Naive thymus-derived CD8-positive, alpha-beta T cell (primary cell): ENCODE results near the gene PRRT1B. TPM values are rescaled to one million over a fixed set of nuclear protein-coding genes. Genes with fewer than 3 reads are reported as not detected.

ENCODE experiments used
- ATAC-seq, 2 donors: fragments of 150-1000 bp; cut with Tn5 transposase in 1 of 2; sonication (Bioruptor Pico), chemical (Tn5 transposase) in 1 of 2; 1 replicate in 1 of 2; 2 replicates in 1 of 2; pipeline ENCODE4 v1.10.0; 2021; ENCODE audit warnings: mild to moderate bottlenecking in 2 of 2, moderate library complexity in 2 of 2
- POLR2A ChIA-PET: fragments of 350-600 bp; sonication (Branson Sonifier 250); formaldehyde crosslinking; loops from one replicate; lab custom pipeline; 2021; ENCODE audit warnings: antibody characterized with exemption; lab: Charles Lee
- DNase-seq, 10 donors: peaks; one replicate each; pipeline versions ENCODE4 v3.0.0 to v3.0.0-alpha.2; 2020 to 2022
- H3K27ac Mint-ChIP-seq, 10 donors: one replicate each; pipeline ENCODE4 v1.8.0; 2020 to 2022; ENCODE audit warnings: mild to moderate bottlenecking in 10 of 10, mixed read lengths in 10 of 10, moderate library complexity in 4 of 10, inconsistent platforms in 1 of 10
- H3K27me3 Mint-ChIP-seq, 5 donors: one replicate each; pipeline ENCODE4 v1.8.0; 2021 to 2022; ENCODE audit warnings: mixed read lengths in 5 of 5
- H3K36me3 Mint-ChIP-seq, 3 donors: one replicate each; pipeline ENCODE4 v1.8.0; 2020 to 2022; ENCODE audit warnings: mixed read lengths in 3 of 3, mild to moderate bottlenecking in 2 of 3, inconsistent platforms in 1 of 3
- H3K4me1 Mint-ChIP-seq, 4 donors: one replicate each; pipeline ENCODE4 v1.8.0; 2021 to 2022; ENCODE audit warnings: mixed read lengths in 4 of 4
- H3K4me3 Mint-ChIP-seq, 10 donors: one replicate each; pipeline ENCODE4 v1.8.0; 2020 to 2022; ENCODE audit warnings: mild to moderate bottlenecking in 10 of 10, mixed read lengths in 10 of 10, moderate library complexity in 6 of 10, inconsistent platforms in 1 of 10
- H3K9me3 Mint-ChIP-seq, 9 donors: one replicate each; pipeline ENCODE4 v1.8.0; 2020 to 2022; ENCODE audit warnings: mixed read lengths in 9 of 9, mild to moderate bottlenecking in 3 of 9, inconsistent platforms in 1 of 9, moderate library complexity in 1 of 9
- polyA plus RNA-seq, 3 donors: library from polyadenylated mRNA; unstranded; fragments of 300-500 nt; fragmentation: Illumina TruSeq; gene quantifications; one replicate each; pipeline ENCODE4 v1.2.3, GENCODE V29; 2021
- total RNA-seq, 8 experiments: library from RNA in 2 of 8; stranded (reverse) in 2 of 8; gene quantifications; one replicate each; pipeline ENCODE4 v1.2.3 and lab custom pipeline; 2021 to 2026

PRRT1B gene
- total and polyA plus RNA-seq, 5 experiments from 2014 or later = not detected

GRCh38 chr9:131523451-131524435 is 21.6 kb upstream of the PRRT1B start:
- no peak for ATAC-seq

GRCh38 chr9:131524665-131525315 is 20.5 kb upstream of the PRRT1B start:
- no peak overlapping the region for H3K4me3 Mint-ChIP-seq
- no peaks in the 10 kb centered on the region for H3K27me3 Mint-ChIP-seq
- no peaks in the 10 kb centered on the region for H3K9me3 Mint-ChIP-seq
- H3K27ac Mint-ChIP-seq = peak overlapping the region in 4 of 10 donors; percentile 15 to 75 (median 53)
- POLR2A ChIA-PET = interaction anchor here (0.9 to 1.4 kb wide), 2 partner anchors 10 to 24 kb away, joined by 3 read pairs; no protein-coding TSS in a partner anchor
- ATAC-seq (no peak), DNase-seq (no peak)
- peaks cover 5 to 16% (median 6%) of the 10 kb centered on the region in 4 donors for H3K4me1 Mint-ChIP-seq
- peaks cover 0 to 79% (median 4%) of the 10 kb centered on the region in 3 donors for H3K36me3 Mint-ChIP-seq

More at GRCh38 chr9:131523451-131524435, 21.6 kb upstream of the PRRT1B start:
- no peak overlapping the region for H3K4me3 Mint-ChIP-seq
- peak overlapping the region in 1 of 10 donors; percentile 41 for H3K27ac Mint-ChIP-seq
- H3K27me3 Mint-ChIP-seq = no peaks in the 10 kb centered on the region
- peaks cover 2 to 8% (median 5%) of the 10 kb centered on the region in 4 donors for H3K4me1 Mint-ChIP-seq
- H3K36me3 Mint-ChIP-seq = peaks cover 0 to 87% (median 10%) of the 10 kb centered on the region in 3 donors
- H3K9me3 Mint-ChIP-seq = no peaks in the 10 kb centered on the region
- POLR2A ChIA-PET = interaction anchor here (1.2 to 1.3 kb wide), 2 partner anchors 9 to 10 kb away, joined by 3 read pairs; no protein-coding TSS in a partner anchor
- DNase-seq = no peak

GRCh38 chr9:131525643-131526565 is 19.4 kb upstream of the PRRT1B start:
- Mint-ChIP-seq H3K4me3 (no peak overlapping the region), H3K4me1 (peaks cover 6 to 23% (median 10%) of the 10 kb centered on the region in 4 donors), H3K27me3 (no peaks in the 10 kb centered on the region), H3K27ac (peak overlapping the region in 4 of 10 donors; percentile 19 to 87 (median 52)), H3K36me3 (peaks cover 0 to 70% (median 4%) of the 10 kb centered on the region in 3 donors), H3K9me3 (no peaks in the 10 kb centered on the region)
- ATAC-seq (no peak), DNase-seq (no peak)
- POLR2A ChIA-PET = interaction anchor here (0.9 to 1.4 kb wide), 2 partner anchors 11 to 25 kb away, joined by 3 read pairs; no protein-coding TSS in a partner anchor

GRCh38 chr9:131528186-131528585 is 17.1 kb upstream of the PRRT1B start:
- ATAC-seq (no peak), DNase-seq (no peak)
- POLR2A ChIA-PET = no interaction called here
- peak overlapping the region in 3 of 10 donors; percentile 62 to 77 (median 67) for H3K27ac Mint-ChIP-seq
- peak overlapping the region; percentile 7 to 77 (median 46) for H3K4me3 Mint-ChIP-seq
- peaks cover 0 to 52% (median 2%) of the 10 kb centered on the region in 3 donors for H3K36me3 Mint-ChIP-seq
- no peaks in the 10 kb centered on the region for H3K27me3 Mint-ChIP-seq
- peaks cover 10 to 26% (median 14%) of the 10 kb centered on the region in 4 donors for H3K4me1 Mint-ChIP-seq
- no peaks in the 10 kb centered on the region for H3K9me3 Mint-ChIP-seq

- Mint-ChIP-seq H3K36me3 (peaks cover 0 to 46% (median 2%) of the 10 kb centered on the region in 3 donors), H3K9me3 (no peaks in the 10 kb centered on the region), H3K27me3 (no peaks in the 10 kb centered on the region), H3K27ac (peak overlapping the region in 3 of 10 donors; percentile 27 to 62 (median 55)), H3K4me3 (peak overlapping the region in 8 of 10 donors; percentile 43 to 84 (median 76)), H3K4me1 (peaks cover 10 to 31% (median 14%) of the 10 kb centered on the region in 4 donors)
- POLR2A ChIA-PET = no interaction called here
- no peak for DNase-seq
- ATAC-seq = no peak
Observed at GRCh38 chr9:131528886-131529505, 16.3 kb upstream of the PRRT1B start.

- peak overlapping the region; percentile 64 to 84 (median 73) for H3K4me3 Mint-ChIP-seq
- no peaks in the 10 kb centered on the region for H3K9me3 Mint-ChIP-seq
- ATAC-seq = no peak
- POLR2A ChIA-PET = interaction anchor here (0.6 to 1.5 kb wide), 2 partner anchors 36 to 242 kb away, joined by 3 read pairs; no protein-coding TSS in a partner anchor
- DNase-seq = no peak
- H3K27me3 Mint-ChIP-seq = no peaks in the 10 kb centered on the region
- H3K36me3 Mint-ChIP-seq = peaks cover 0 to 37% (median 2%) of the 10 kb centered on the region in 3 donors
- H3K27ac Mint-ChIP-seq = peak overlapping the region in 8 of 10 donors; percentile 33 to 83 (median 63)
- H3K4me1 Mint-ChIP-seq = peaks cover 14 to 39% (median 22%) of the 10 kb centered on the region in 4 donors
Observed at GRCh38 chr9:131529597-131530545, 15.5 kb upstream of the PRRT1B start.

- Mint-ChIP-seq H3K27ac (peak overlapping the region in 6 of 10 donors; percentile 20 to 83 (median 44)), H3K36me3 (peaks cover 0 to 30% (median 2%) of the 10 kb centered on the region in 3 donors), H3K27me3 (no peaks in the 10 kb centered on the region), H3K9me3 (no peaks in the 10 kb centered on the region), H3K4me1 (peaks cover 14 to 46% (median 26%) of the 10 kb centered on the region in 4 donors), H3K4me3 (peak overlapping the region; percentile 64 to 84 (median 73))
- POLR2A ChIA-PET = interaction anchor here (0.6 to 1.5 kb wide), 2 partner anchors 37 to 242 kb away, joined by 3 read pairs; no protein-coding TSS in a partner anchor
- DNase-seq = no peak
- ATAC-seq = peak; percentile 7 to 15
Observed at GRCh38 chr9:131530546-131530919, 14.8 kb upstream of the PRRT1B start.

GRCh38 chr9:131530920-131531832 is 14.1 kb upstream of the PRRT1B start, which contains the start of gene UCK1:
Gene UCK1, minus strand, starts transcription at chr9:131531263. Its CDS starts 89 bp downstream, at chr9:131531174.
- Mint-ChIP-seq H3K36me3 (peaks cover 0 to 24% (median 2%) of the 10 kb centered on the region in 3 donors), H3K9me3 (no peaks in the 10 kb centered on the region), H3K27me3 (no peaks in the 10 kb centered on the region), H3K4me3 (peak within 1 kb of the TSS; percentile 64 to 84 (median 73)), H3K4me1 (peaks cover 13 to 50% (median 28%) of the 10 kb centered on the region in 4 donors), H3K27ac (peak within 1 kb of the TSS in 7 of 10 donors; percentile 20 to 83 (median 33))
- DNase-seq (peak; percentile 50 to 87 (median 70)), ATAC-seq (peak; percentile 87 to 89)
- POLR2A ChIA-PET = interaction anchor here (0.6 to 1.5 kb wide), 4 partner anchors 10 to 243 kb away, joined by 3 to 4 read pairs (median 3); no protein-coding TSS in a partner anchor

GRCh38 chr9:131534721-131535237 is 10.5 kb upstream of the PRRT1B start:
- Mint-ChIP-seq H3K27me3 (no peaks in the 10 kb centered on the region), H3K4me1 (peaks cover 11 to 53% (median 30%) of the 10 kb centered on the region in 4 donors), H3K27ac (peak overlapping the region in 7 of 10 donors; percentile 3 to 80 (median 44)), H3K36me3 (no peaks in the 10 kb centered on the region), H3K4me3 (peak overlapping the region; percentile 36 to 84 (median 62)), H3K9me3 (no peaks in the 10 kb centered on the region)
- peak in 8 of 10 donors; percentile 27 to 76 (median 52) for DNase-seq
- peak; percentile 59 to 78 for ATAC-seq
- POLR2A ChIA-PET = interaction anchor here (0.7 to 2.5 kb wide), 7 partner anchors 12 to 1601 kb away, joined by 3 to 6 read pairs (median 3); no protein-coding TSS in a partner anchor
